GM23338 (cell line): ENCODE data around the gene TEX35. TPM values are rescaled to one million over a fixed set of nuclear protein-coding genes. Genes with fewer than 3 reads are reported as not detected.

ENCODE experiments used
- ATAC-seq: fragments of 200-7000 bp; cut with Tn5 transposase; 3 replicates; pipeline ENCODE4 v1.9.1; 2020
- DNase-seq: peaks from one replicate; pipeline ENCODE4 v3.0.0-alpha.2; 2015; ENCODE audit warnings: low spot score
- H2AFZ ChIP-seq: fragments of 200-600 bp; sonication (generic); 2 replicates; pipeline ENCODE4 v1.8.0; 2016; ENCODE audit warnings: antibody characterized with exemption, mild to moderate bottlenecking, moderate library complexity
- H3F3A ChIP-seq: fragments of 200-600 bp; sonication (generic); replicated peaks from 2 replicates; pipeline ENCODE4 v1.8.0; 2017; ENCODE audit warnings: antibody characterized with exemption, mixed run types, low read depth
- H3K27ac ChIP-seq: fragments of 200-600 bp; sonication (generic); 2 replicates; pipeline ENCODE4 v1.6.1; 2016; ENCODE audit warnings: low read depth
- H3K27me3 ChIP-seq: fragments of 200-600 bp; sonication (generic); 2 replicates; pipeline ENCODE4 v1.8.0; 2016; ENCODE audit warnings: mild to moderate bottlenecking, mixed run types, moderate library complexity; ENCODE audit not compliant: insufficient read depth
- H3K36me3 ChIP-seq: fragments of 200-600 bp; sonication (generic); 2 replicates; pipeline ENCODE4 v1.8.0; 2016; ENCODE audit warnings: mild to moderate bottlenecking; ENCODE audit not compliant: insufficient read depth
- H3K4me1 ChIP-seq: fragments of 200-600 bp; sonication (generic); 2 replicates; pipeline ENCODE4 v1.8.0; 2016; ENCODE audit warnings: mild to moderate bottlenecking, moderate library complexity; ENCODE audit not compliant: insufficient read depth
- H3K4me2 ChIP-seq: fragments of 200-600 bp; sonication (generic); 2 replicates; pipeline ENCODE4 v1.7.1; 2017; ENCODE audit warnings: mixed run types
- H3K4me3 ChIP-seq: fragments of 200-600 bp; sonication (generic); 2 replicates; pipeline ENCODE4 v1.6.1; 2016; ENCODE audit warnings: mixed run types
- H3K79me2 ChIP-seq: fragments of 200-600 bp; sonication (generic); replicated peaks from 2 replicates; pipeline ENCODE4 v1.8.0; 2017; ENCODE audit warnings: mild to moderate bottlenecking; ENCODE audit not compliant: insufficient read depth
- H3K9me2 ChIP-seq: fragments of 200-600 bp; sonication (generic); 2 replicates; pipeline ENCODE4 v1.8.0; 2017; ENCODE audit not compliant: insufficient read depth
- H4K20me1 ChIP-seq: fragments of 200-600 bp; sonication (generic); replicated peaks from 2 replicates; pipeline ENCODE4 v1.8.0; 2017; ENCODE audit warnings: mild to moderate bottlenecking; ENCODE audit not compliant: insufficient read depth
- H3K27ac Mint-ChIP-seq: 2 replicates; pipeline ENCODE4 v1.8.0; 2020; ENCODE audit warnings: inconsistent platforms, mild to moderate bottlenecking, moderate library complexity, mixed read lengths
- H3K27me3 Mint-ChIP-seq: 3 replicates; pipeline ENCODE4 v1.8.0; 2022; ENCODE audit warnings: low read depth, mild to moderate bottlenecking, moderate library complexity, mixed read lengths, inconsistent platforms; ENCODE audit not compliant: insufficient read depth, poor library complexity
- H3K36me3 Mint-ChIP-seq: 3 replicates; pipeline ENCODE4 v1.8.0; 2021; ENCODE audit warnings: low read depth, mild to moderate bottlenecking, inconsistent platforms, moderate library complexity, mixed read lengths
- H3K4me1 Mint-ChIP-seq: 3 replicates; pipeline ENCODE4 v1.8.0; 2020; ENCODE audit warnings: mild to moderate bottlenecking, inconsistent platforms, mixed read lengths
- H3K4me3 Mint-ChIP-seq: 3 replicates; pipeline ENCODE4 v1.8.0; 2021; ENCODE audit warnings: moderate library complexity, mild to moderate bottlenecking, inconsistent platforms, mixed read lengths
- H3K9me3 Mint-ChIP-seq: 3 replicates; pipeline ENCODE4 v1.8.0; 2020; ENCODE audit warnings: moderate library complexity, mild to moderate bottlenecking, inconsistent platforms, mixed read lengths
- CREB1 ChIP-seq: fragments of 250-450 bp; sonication (Bioruptor Pico); IDR thresholded peaks from 2 replicates; pipeline ENCODE4 v1.5.0; 2020; ENCODE audit warnings: low read depth, mild to moderate bottlenecking, moderate library complexity
- CTCF ChIP-seq, 2 experiments: fragments of 200-600 bp in 1 of 2; sonication (generic) in 1 of 2; conservative IDR thresholded peaks; 2 replicates each; pipeline versions ENCODE4 v1.5.1 to v1.6.1; 2016 to 2017; ENCODE audit warnings: antibody characterized with exemption in 2 of 2, low read depth in 2 of 2, mild to moderate bottlenecking in 2 of 2, moderate library complexity in 1 of 2
- ETS1 ChIP-seq: IDR thresholded peaks from 2 replicates; pipeline ENCODE4 v1.6.1; 2016; ENCODE audit warnings: antibody characterized with exemption
- EZH2 ChIP-seq: fragments of 200-600 bp; sonication (generic); IDR thresholded peaks from one replicate; pipeline ENCODE4 v1.8.0; 2017; ENCODE audit warnings: antibody characterized with exemption, mild to moderate bottlenecking, low read depth; ENCODE audit not compliant: unreplicated experiment
- EZH2phosphoT487 ChIP-seq: fragments of 200-600 bp; sonication (generic); IDR thresholded peaks from one replicate; pipeline ENCODE4 v1.8.1; 2018; ENCODE audit warnings: antibody characterized with exemption; ENCODE audit not compliant: unreplicated experiment
- JUNB ChIP-seq: IDR thresholded peaks from one replicate; pipeline ENCODE4 v1.6.1; 2016; ENCODE audit warnings: antibody characterized with exemption; ENCODE audit not compliant: unreplicated experiment
- NANOG ChIP-seq: IDR thresholded peaks from 2 replicates; pipeline ENCODE4 v1.6.1; 2016; ENCODE audit warnings: antibody characterized with exemption, borderline replicate concordance
- POLR2AphosphoS5 ChIP-seq: IDR thresholded peaks from 2 replicates; pipeline ENCODE4 v1.6.1; 2016; ENCODE audit warnings: antibody characterized with exemption, low read depth
- REST ChIP-seq: IDR thresholded peaks from one replicate; pipeline ENCODE4 v1.6.1; 2018; ENCODE audit warnings: antibody characterized with exemption; ENCODE audit not compliant: unreplicated experiment
- STAT1 ChIP-seq: IDR thresholded peaks from one replicate; pipeline ENCODE4 v1.6.1; 2016; ENCODE audit warnings: antibody characterized with exemption; ENCODE audit not compliant: unreplicated experiment
- ZNF114 ChIP-seq: fragments of 250-450 bp; sonication (Bioruptor Pico); IDR thresholded peaks from 2 replicates; pipeline ENCODE4 v1.5.0; 2020; ENCODE audit warnings: mild to moderate bottlenecking, moderate library complexity
- ZNF331 ChIP-seq: fragments of 250-450 bp; sonication (Bioruptor Pico); IDR thresholded peaks from 2 replicates; pipeline ENCODE4 v1.5.0; 2020; ENCODE audit warnings: low read depth, mild to moderate bottlenecking, moderate library complexity
- ZNF462 ChIP-seq: fragments of 250-450 bp; sonication (Bioruptor Pico); IDR thresholded peaks from 2 replicates; pipeline ENCODE4 v1.5.0; 2020; ENCODE audit warnings: mild to moderate bottlenecking, moderate library complexity
- polyA plus RNA-seq: library from polyadenylated mRNA; unstranded; fragments of >200 nt; fragmentation: Nextera tagmentation; extraction: Ambion mirVana; gene quantifications from 2 replicates; pipeline ENCODE4 v1.2.1, GENCODE V29; 2016
- total RNA-seq: library from RNA; depleted of rRNA; stranded (reverse); fragments of >200 nt; shearing (Covaris generic); gene quantifications from 2 replicates; pipeline ENCODE4 v1.2.3, GENCODE V29; 2014

The TEX35 gene
- total and polyA plus RNA-seq, 2 experiments from 2014 or later: not detected

GRCh38 chr1:178470411-178470960 is 42.4 kb upstream of the TEX35 start:
- H3K4me3 Mint-ChIP-seq: no peak overlapping the region
- Histone ChIP-seq H3K27me3 (no peaks in the 10 kb centered on the region), H3K79me2 (no peaks in the 10 kb centered on the region), H3K9me2 (no peaks in the 10 kb centered on the region), H3F3A (no peaks in the 10 kb centered on the region), H3K27ac (no peak overlapping the region), H3K36me3 (peaks cover 22% of the 10 kb centered on the region; the same call in 1 of the 2 replicates), H3K4me2 (no peak overlapping the region), H2AFZ (no peak overlapping the region), H4K20me1 (peaks cover 3% of the 10 kb centered on the region), H3K4me1 (peaks cover 3% of the 10 kb centered on the region; the same call in 1 of the 2 replicates), H3K4me3 (no peak overlapping the region)
- peaks cover 38% of the 10 kb centered on the region for H3K36me3 Mint-ChIP-seq
- peaks cover 5% of the 10 kb centered on the region for H3K4me1 Mint-ChIP-seq
- H3K9me3 Mint-ChIP-seq: no peaks in the 10 kb centered on the region
- DNase-seq (no peak), ATAC-seq (peak; percentile 52; the same call in 2 of the 3 replicates)
- no peak for TF ChIP-seq POLR2AphosphoS5
- no peak for TF ChIP-seq ZNF114 (CRISPR knock-in tag)
- TF ChIP-seq NANOG: no peak
- no peak for TF ChIP-seq CTCF (conservative IDR thresholded peaks at IDR 0.05; ENCODE audit: low read depth in 2 of 2)
- TF ChIP-seq ZNF331: no peak
- TF ChIP-seq EZH2phosphoT487: no peak
- no peak for TF ChIP-seq STAT1
- no peak for TF ChIP-seq EZH2
- TF ChIP-seq ETS1: no peak
- TF ChIP-seq JUNB: no peak
- TF ChIP-seq REST: no peak
- no peak for TF ChIP-seq CREB1 (CRISPR knock-in tag)
- TF ChIP-seq ZNF462 (CRISPR knock-in tag): no peak
- H3K27ac Mint-ChIP-seq: peak overlapping the region; percentile 32; the same call in 1 of the 2 replicates
- no peaks in the 10 kb centered on the region for H3K27me3 Mint-ChIP-seq
